GM13976 (cell line): ENCODE results near the gene DGKZ.

Source experiments
- DNase-seq: peaks from one replicate; pipeline ENCODE4 v3.0.0; 2012; ENCODE audit warnings: low spot score
- CTCF ChIP-seq: IDR thresholded peaks from 2 replicates; pipeline ENCODE4 v1.5.1; 2012; ENCODE audit warnings: borderline replicate concordance, mild to moderate bottlenecking; ENCODE audit not compliant: insufficient read depth; ENCODE audit errors: extremely low read depth, missing control alignments, control extremely low read depth
- in situ Hi-C: fragments of 300-500 bp; cut with MboI; formaldehyde crosslinking; loops from one replicate; pipeline ENCODE4 v1.12.0; 2022; ENCODE audit warnings: low sequenced_read_pairs, mixed read lengths, inconsistent platforms; ENCODE audit not compliant: unreplicated experiment

DGKZ gene

GRCh38 chr11:46326813-46327416, 20.3 kb upstream of the DGKZ start:
- in situ Hi-C loops: no loop called here
- no peak for DNase-seq

GRCh38 chr11:46327829-46328228, 19.4 kb upstream of the DGKZ start:
- in situ Hi-C loops: no loop called here
- TF ChIP-seq CTCF: no peak
- no peak for DNase-seq

More at GRCh38 chr11:46326813-46327416, 20.3 kb upstream of the DGKZ start:
- TF ChIP-seq CTCF: no peak

- in situ Hi-C loops: no loop called here
- TF ChIP-seq CTCF: no peak
- DNase-seq: no peak
Measured at GRCh38 chr11:46330154-46330553, 17.1 kb upstream of the DGKZ start.

DNA sequence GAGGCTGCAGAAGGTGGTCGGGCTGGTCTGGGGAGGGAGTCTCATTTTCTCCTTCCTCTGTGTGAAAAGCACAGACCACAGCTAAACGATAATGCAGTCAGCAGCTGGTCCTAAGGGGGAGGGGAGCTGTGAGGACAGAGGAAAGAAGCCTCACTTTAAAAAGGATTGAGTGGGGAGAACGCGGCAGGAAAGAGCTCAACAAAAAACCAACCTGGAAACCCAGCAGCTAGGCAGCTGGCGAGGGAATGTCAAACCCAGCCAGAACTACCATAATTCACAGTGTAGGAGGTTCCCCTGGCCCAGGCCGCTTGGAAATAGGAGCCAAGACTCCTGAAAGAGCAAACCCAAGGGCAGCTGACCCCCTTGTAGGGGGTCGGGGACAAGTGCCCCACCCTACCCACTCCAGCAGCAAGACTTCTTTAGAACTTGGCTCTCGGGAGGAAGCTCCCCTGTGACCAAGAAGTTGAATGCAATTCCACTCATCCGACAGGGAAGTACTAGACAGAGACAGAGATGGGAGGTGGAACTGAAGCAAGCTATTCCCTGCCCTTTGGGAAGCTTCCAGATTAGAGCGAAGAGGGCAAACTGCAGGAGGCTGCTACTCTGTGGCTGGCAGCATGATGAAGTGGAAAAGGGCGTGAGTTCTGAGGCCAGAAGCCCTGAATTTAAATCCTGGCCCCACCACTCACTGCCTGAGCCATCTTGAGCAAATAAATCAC, 16.5 kb upstream of the DGKZ start:
- in situ Hi-C loops: no loop called here
- no peak for DNase-seq
- no peak for TF ChIP-seq CTCF

GRCh38 chr11:46331282-46331984, 15.8 kb upstream of the DGKZ start:
- no peak for DNase-seq
- in situ Hi-C loops: no loop called here
- TF ChIP-seq CTCF: no peak

DNA sequence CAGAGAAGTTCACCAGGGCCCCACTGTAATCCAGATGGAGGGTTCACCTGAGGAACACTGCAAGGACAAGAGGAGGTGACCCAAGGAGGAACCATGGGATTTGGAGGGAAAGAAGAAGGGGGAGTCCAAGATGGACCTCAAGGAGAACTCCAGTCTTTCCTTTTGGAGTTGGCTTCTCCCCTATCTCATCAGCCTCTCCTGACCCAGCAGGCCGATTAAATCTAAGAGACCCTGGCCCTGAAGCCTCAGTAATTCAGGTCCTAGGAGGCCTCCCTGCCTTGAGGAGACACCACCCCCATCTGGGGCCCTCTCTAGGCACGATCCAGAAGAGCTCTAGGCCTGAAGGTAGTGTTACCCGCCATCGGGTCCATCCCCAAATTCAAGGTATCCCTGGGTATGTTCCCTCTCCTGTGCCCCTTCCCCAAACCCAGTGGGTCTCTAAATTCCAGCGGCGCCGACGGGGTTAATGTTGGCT, 15.1 kb upstream of the DGKZ start:
- no peak for TF ChIP-seq CTCF
- in situ Hi-C loops: no loop called here
- DNase-seq: no peak
